Erythroblast (primary cell): ENCODE results near the gene CACNA1C.
"Not testable (repeated sequence)": the region's sequence is repeated elsewhere in the genome, so short reads cannot be mapped to it uniquely, and the experiment has no call there.

Source experiments
- DNase-seq, 2 experiments: peaks; one replicate each; lab custom pipeline; 2025; lab: John Stamatoyannopoulos, UW
- GATA1 ChIP-seq: IDR thresholded peaks from 2 replicates; pipeline ENCODE4 v1.6.1; 2011; ENCODE audit warnings: low read depth, mild to moderate bottlenecking, control low read depth, low read length, moderate library complexity
- POLR2A ChIP-seq: IDR thresholded peaks from 2 replicates; pipeline ENCODE4 v1.6.1; 2011; ENCODE audit warnings: mild to moderate bottlenecking, low read length

The CACNA1C gene

GRCh38 chr12:2490831-2491230, 438.0 kb downstream of the CACNA1C start:
- no peak for DNase-seq
- TF ChIP-seq GATA1 (no peak), POLR2A (no peak)

GRCh38 chr12:2491349-2491748, 438.6 kb downstream of the CACNA1C start:
- not testable (repeated sequence) for DNase-seq

DNA sequence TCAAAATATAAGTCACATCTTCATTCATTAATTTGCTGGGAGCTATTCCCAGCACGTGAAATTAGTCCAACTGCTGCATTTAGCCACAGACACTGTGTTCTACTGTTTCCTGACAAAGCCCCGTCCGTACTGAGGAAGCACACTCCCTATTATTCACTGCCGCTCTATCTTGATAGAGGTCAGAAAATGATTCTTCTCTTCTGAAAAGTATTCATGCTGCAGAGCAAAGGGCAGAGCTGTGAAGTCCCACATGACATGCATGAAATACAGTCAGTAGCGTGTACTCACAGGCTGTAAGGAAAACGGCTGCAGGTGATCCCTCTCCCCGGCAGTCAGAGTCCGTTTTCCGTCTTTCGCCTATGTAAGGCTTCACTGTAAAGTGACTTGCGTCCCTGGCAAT, 439.4 kb downstream of the CACNA1C start:
- no peak for TF ChIP-seq GATA1
- TF ChIP-seq POLR2A = no peak
- no peak for DNase-seq

DNA sequence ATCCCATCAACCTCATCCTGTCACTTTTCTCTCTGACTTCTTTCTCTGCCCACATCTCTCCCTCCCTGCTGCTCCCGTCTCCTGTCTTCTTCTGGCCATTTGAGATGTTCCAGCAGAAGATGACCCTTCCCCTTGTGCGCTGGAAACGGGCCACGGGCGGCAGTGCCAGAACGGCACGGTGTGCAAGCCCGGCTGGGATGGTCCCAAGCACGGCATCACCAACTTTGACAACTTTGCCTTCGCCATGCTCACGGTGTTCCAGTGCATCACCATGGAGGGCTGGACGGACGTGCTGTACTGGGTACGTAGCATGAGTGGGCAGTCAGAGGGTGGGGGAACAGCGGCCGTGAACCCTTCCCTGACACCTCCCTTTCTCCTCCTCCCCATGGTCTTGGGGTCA, 440.3 kb downstream of the CACNA1C start:
- TF ChIP-seq GATA1 = no peak
- TF ChIP-seq POLR2A = no peak
- DNase-seq = no peak

DNA sequence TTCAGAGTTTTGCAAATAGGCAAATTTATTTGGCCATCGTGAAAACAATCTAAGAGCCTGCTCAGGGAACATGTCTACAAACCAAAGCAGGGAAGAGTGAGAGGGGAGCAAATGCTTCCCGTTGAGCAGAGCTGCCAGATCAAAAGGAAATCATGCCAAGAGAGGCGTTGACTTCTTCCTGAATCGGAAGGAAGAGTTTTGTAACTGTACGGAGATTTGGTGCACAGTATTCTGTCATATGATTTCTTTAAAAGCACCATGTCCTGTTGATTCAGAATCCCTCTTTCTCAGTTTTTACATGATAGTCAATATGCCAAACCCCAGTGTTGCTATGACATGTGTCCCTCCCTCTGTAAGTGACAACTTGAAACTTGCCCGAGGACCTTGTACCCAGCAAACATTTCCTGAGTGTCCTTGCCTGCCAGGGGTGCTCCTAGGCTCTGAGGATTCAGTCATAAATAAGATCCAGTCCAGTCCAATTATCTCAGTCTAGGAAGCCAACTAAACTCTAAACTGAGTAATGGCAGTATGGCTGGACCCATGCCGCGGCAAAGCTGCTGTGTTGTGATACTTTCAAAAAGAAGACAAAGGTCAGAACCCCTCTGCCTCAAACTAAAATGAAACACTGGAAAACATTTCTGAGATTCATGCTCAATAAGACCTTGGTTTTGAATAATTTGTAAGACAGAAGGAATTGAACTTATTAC, 441.9 kb downstream of the CACNA1C start:
- no peak for TF ChIP-seq GATA1
- TF ChIP-seq POLR2A = no peak
- no peak for DNase-seq

- no peak for DNase-seq
- TF ChIP-seq GATA1 = no peak
- TF ChIP-seq POLR2A = no peak
These were observed 442.8 kb downstream of the CACNA1C start for GRCh38 chr12:2495417-2496112.

- TF ChIP-seq GATA1 (no peak), POLR2A (no peak)
- no peak for DNase-seq
These were observed 446.2 kb downstream of the CACNA1C start for GRCh38 chr12:2498964-2499500.

DNA sequence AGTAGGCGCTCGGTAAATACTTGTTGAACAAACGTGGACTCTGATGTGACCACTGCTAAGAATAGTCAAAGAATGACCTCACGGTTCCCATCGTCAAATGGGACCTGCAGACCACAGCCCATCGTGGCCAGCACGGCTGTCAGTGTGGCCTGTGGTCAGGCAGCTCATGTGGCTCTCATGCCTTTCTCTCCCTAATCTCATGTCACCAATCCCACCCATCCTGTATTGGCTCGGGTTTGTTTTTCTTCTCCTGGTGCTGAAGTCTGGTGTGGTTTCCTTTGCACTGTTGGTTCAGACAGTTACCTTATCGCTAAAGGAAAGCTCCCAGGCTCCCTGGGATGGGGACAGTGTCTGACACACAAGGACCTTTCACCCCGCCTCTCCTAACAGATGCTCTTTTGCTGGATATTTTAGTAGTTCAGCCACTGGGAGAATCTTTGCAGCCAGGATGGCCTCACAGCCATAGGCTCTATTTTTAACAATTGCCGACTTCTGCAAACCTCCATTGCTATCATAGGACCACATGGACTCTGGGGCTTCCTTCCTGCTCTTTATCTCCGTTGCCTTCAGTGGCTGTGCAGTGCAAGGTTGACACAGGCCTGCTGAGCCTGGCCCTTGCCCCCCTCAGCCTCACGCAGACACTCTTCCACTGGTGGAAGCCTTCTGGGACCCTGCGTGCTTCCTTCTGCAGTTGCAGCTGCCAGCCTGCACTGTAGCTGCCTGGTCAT, 448.8 kb downstream of the CACNA1C start:
- TF ChIP-seq GATA1 (no peak), POLR2A (no peak)
- no peak for DNase-seq

DNA sequence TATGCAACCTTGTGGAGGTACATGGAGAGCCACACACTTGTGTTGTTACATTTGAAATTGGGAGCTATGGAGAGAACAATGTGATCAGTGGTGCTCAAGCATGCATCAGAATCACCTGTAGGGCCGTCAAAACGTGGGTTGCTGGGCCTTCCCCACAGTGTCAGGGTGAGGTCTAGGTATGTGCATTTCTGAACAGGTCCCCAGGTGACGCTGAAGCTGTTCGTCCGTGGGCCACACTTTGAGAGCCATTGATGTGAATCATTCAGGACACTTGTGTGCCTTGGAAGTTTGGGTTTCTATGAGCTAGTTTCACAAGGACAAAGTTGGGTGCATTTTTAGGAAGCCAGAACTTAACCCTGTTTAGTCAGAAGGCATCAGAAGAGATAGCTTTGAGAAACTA, 450.2 kb downstream of the CACNA1C start:
- no peak for TF ChIP-seq GATA1
- TF ChIP-seq POLR2A = no peak
- DNase-seq = no peak

- TF ChIP-seq POLR2A (no peak), GATA1 (no peak)
- DNase-seq = no peak
These were observed 451.0 kb downstream of the CACNA1C start for GRCh38 chr12:2503762-2504161.

DNA sequence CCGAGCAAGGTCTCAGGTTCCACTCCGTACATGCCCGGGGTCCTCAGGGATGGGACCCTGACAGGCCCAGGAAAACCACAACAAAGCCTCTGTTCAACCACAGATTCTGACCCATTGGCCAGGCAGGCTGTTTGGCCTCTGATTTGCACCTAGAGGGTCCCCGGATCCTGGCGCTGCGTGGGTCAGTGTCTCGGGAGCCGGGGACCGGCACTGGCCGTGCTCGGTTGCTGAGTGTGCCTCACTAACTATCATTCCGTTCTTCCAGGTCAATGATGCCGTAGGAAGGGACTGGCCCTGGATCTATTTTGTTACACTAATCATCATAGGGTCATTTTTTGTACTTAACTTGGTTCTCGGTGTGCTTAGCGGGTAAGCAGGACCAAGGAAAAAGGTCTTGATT, 451.8 kb downstream of the CACNA1C start:
- no peak for TF ChIP-seq POLR2A
- no peak for TF ChIP-seq GATA1
- DNase-seq = no peak

DNA sequence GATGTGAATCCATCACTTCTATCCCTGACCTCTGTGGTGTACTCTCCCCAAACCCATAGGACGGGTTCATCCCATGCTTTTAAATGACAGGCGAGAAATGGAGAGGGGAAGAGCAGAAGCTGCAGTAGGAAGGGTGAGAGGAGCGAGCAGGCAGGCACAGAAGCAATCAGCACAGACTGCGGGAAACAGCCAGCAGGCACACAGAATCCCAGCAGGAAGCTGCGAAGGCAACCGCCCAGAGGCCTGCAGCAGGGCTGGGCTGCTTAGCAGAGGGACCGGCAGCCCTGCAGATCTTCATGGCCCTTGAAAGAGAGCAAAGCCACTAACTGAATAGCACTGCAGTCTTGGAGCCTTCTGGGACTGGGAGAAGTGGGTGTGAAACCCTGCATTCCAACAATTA, 455.0 kb downstream of the CACNA1C start:
- DNase-seq = no peak
- TF ChIP-seq GATA1 = no peak
- TF ChIP-seq POLR2A = no peak

- no peak for TF ChIP-seq POLR2A
- no peak for TF ChIP-seq GATA1
- DNase-seq = no peak
These were observed 456.4 kb downstream of the CACNA1C start for GRCh38 chr12:2509137-2509536.

DNA sequence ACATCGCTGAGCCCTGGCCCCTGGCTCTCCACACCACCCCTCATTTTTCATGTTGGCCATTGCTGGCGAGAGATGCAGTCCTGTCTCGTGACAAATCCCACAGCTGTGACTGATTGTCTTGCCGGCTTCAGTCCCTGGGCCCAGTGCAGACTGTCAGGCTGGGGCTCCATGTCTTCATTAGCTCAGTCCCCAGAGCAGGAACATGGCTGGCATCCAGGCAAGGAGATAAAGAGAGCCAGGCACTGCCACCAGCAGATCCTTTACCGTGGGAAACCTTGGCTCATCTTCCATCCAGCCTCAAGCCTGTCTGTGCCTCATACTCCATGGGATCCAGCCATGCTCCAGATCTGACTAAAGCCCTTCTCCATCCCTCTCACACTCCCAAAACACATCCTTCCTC, 457.3 kb downstream of the CACNA1C start:
- TF ChIP-seq POLR2A (no peak), GATA1 (no peak)
- DNase-seq = no peak
